Astrocyte (in vitro differentiated cells and primary cell): ENCODE results near the gene USP48. TPM values are rescaled to one million over a fixed set of nuclear protein-coding genes. Genes with fewer than 3 reads are reported as not detected.
A peak's percentile ranks its signal among the peaks of the same experiment; 100 is the strongest.

Experiments
- DNase-seq: peaks from one replicate; pipeline ENCODE4 v3.0.0-alpha.2; 2010; ENCODE audit warnings: low read depth
- FAIRE-seq: peaks from 2 replicates; lab custom pipeline; 2011; peaks lifted over from hg19 to GRCh38; lab: Jason Lieb, UNC
- H2AFZ ChIP-seq: 2 replicates; pipeline ENCODE4 v1.6.0; 2012; ENCODE audit warnings: low read depth, low read length, inconsistent platforms
- H3K27ac ChIP-seq: 2 replicates; pipeline ENCODE4 v1.5.1; 2011; ENCODE audit warnings: low read depth, low read length, inconsistent platforms
- H3K27me3 ChIP-seq: 2 replicates; pipeline ENCODE4 v1.6.0; 2011; ENCODE audit warnings: low read length, inconsistent platforms; ENCODE audit not compliant: insufficient read depth
- H3K36me3 ChIP-seq: 2 replicates; pipeline ENCODE4 v1.5.1; 2011; ENCODE audit warnings: low read length, inconsistent platforms; ENCODE audit not compliant: insufficient read depth
- H3K4me1 ChIP-seq: 2 replicates; pipeline ENCODE4 v1.5.1; 2011; ENCODE audit warnings: low read length, inconsistent platforms; ENCODE audit not compliant: insufficient read depth
- H3K4me2 ChIP-seq: 2 replicates; pipeline ENCODE4 v1.6.0; 2012; ENCODE audit warnings: low read length, inconsistent platforms
- H3K4me3 ChIP-seq: 2 replicates; pipeline ENCODE4 v1.5.1; 2011; ENCODE audit warnings: low read depth, mild to moderate bottlenecking, low read length, inconsistent platforms; ENCODE audit not compliant: insufficient read depth
- H3K79me2 ChIP-seq: 2 replicates; pipeline ENCODE4 v1.6.0; 2012; ENCODE audit warnings: mild to moderate bottlenecking, low read length, inconsistent platforms; ENCODE audit not compliant: insufficient read depth
- H3K9ac ChIP-seq: 2 replicates; pipeline ENCODE4 v1.6.0; 2012; ENCODE audit warnings: mild to moderate bottlenecking, low read length, inconsistent platforms
- H3K9me3 ChIP-seq: 2 replicates; pipeline ENCODE4 v1.5.1; 2012; ENCODE audit warnings: low read depth, mild to moderate bottlenecking, low read length, inconsistent platforms; ENCODE audit not compliant: insufficient read depth
- H4K20me1 ChIP-seq: 2 replicates; pipeline ENCODE4 v1.6.0; 2012; ENCODE audit warnings: low read length, inconsistent platforms; ENCODE audit not compliant: insufficient read depth
- H3K27ac Mint-ChIP-seq: one replicate; pipeline ENCODE4 v1.8.0; 2021; ENCODE audit warnings: mild to moderate bottlenecking, mixed read lengths; ENCODE audit not compliant: unreplicated experiment
- H3K27me3 Mint-ChIP-seq: one replicate; pipeline ENCODE4 v1.8.0; 2021; ENCODE audit warnings: low read depth, mixed read lengths; ENCODE audit not compliant: unreplicated experiment
- H3K36me3 Mint-ChIP-seq: one replicate; pipeline ENCODE4 v1.8.0; 2021; ENCODE audit warnings: low read depth, mixed read lengths; ENCODE audit not compliant: unreplicated experiment
- H3K4me1 Mint-ChIP-seq: one replicate; pipeline ENCODE4 v1.8.0; 2021; ENCODE audit warnings: low read depth, mixed read lengths; ENCODE audit not compliant: unreplicated experiment
- H3K4me3 Mint-ChIP-seq: one replicate; pipeline ENCODE4 v1.8.0; 2021; ENCODE audit warnings: mild to moderate bottlenecking, moderate library complexity, mixed read lengths; ENCODE audit not compliant: unreplicated experiment
- H3K9me3 Mint-ChIP-seq: one replicate; pipeline ENCODE4 v1.8.0; 2021; ENCODE audit warnings: mild to moderate bottlenecking, mixed read lengths; ENCODE audit not compliant: unreplicated experiment
- CTCF ChIP-seq: IDR thresholded peaks from 2 replicates; pipeline ENCODE4 v1.5.1; 2011; ENCODE audit warnings: low read depth, mild to moderate bottlenecking, inconsistent platforms, low read length, moderate library complexity; ENCODE audit not compliant: insufficient read depth
- EZH2 ChIP-seq: IDR thresholded peaks from 2 replicates; pipeline ENCODE4 v1.6.1; 2012; ENCODE audit warnings: mild to moderate bottlenecking, low read length, inconsistent platforms; ENCODE audit not compliant: insufficient read depth
- total RNA-seq: library from RNA; stranded (reverse); gene quantifications from 2 replicates; pipeline ENCODE4 v1.2.1, GENCODE V29; 2021

USP48 gene
- total RNA-seq, 1 donor from 2014 or later: 85.7 TPM

- Histone ChIP-seq H4K20me1 (peaks cover 12% of the 10 kb centered on the region), H3K27ac (no peak overlapping the region), H3K4me3 (no peak overlapping the region), H3K4me1 (no peaks in the 10 kb centered on the region), H2AFZ (no peak overlapping the region), H3K27me3 (no peaks in the 10 kb centered on the region), H3K79me2 (no peaks in the 10 kb centered on the region), H3K9me3 (no peaks in the 10 kb centered on the region), H3K9ac (no peak overlapping the region), H3K4me2 (no peak overlapping the region), H3K36me3 (peaks cover 12% of the 10 kb centered on the region)
- Mint-ChIP-seq H3K27me3 (no peaks in the 10 kb centered on the region), H3K27ac (no peak overlapping the region), H3K4me1 (peaks cover 3% of the 10 kb centered on the region), H3K4me3 (no peak overlapping the region), H3K36me3 (peaks cover 33% of the 10 kb centered on the region), H3K9me3 (no peaks in the 10 kb centered on the region)
- no peak for TF ChIP-seq EZH2
- no peak for TF ChIP-seq CTCF
- no peak for FAIRE-seq
- no peak for DNase-seq
Measured at GRCh38 chr1:21823206-21823979, 40.4 kb upstream of the USP48 start.

GRCh38 chr1:21822349-21822748 is 39.4 kb upstream of the USP48 start:
- Mint-ChIP-seq H3K27ac (no peak overlapping the region), H3K9me3 (no peaks in the 10 kb centered on the region), H3K36me3 (peaks cover 26% of the 10 kb centered on the region), H3K4me1 (peaks cover 7% of the 10 kb centered on the region), H3K27me3 (no peaks in the 10 kb centered on the region), H3K4me3 (no peak overlapping the region)
- Histone ChIP-seq H3K79me2 (no peaks in the 10 kb centered on the region), H3K36me3 (peaks cover 9% of the 10 kb centered on the region), H3K4me3 (no peak overlapping the region), H4K20me1 (peaks cover 12% of the 10 kb centered on the region), H3K4me2 (no peak overlapping the region), H3K27ac (no peak overlapping the region), H3K4me1 (no peaks in the 10 kb centered on the region), H3K9me3 (no peaks in the 10 kb centered on the region), H2AFZ (no peak overlapping the region), H3K9ac (no peak overlapping the region), H3K27me3 (no peaks in the 10 kb centered on the region)
- DNase-seq (no peak), FAIRE-seq (no peak)
- TF ChIP-seq EZH2: no peak

- no peak overlapping the region for H3K4me3 ChIP-seq
- DNase-seq (no peak), FAIRE-seq (no peak)
- Mint-ChIP-seq H3K27ac (no peak overlapping the region), H3K4me3 (peak overlapping the region; percentile 34), H3K9me3 (no peaks in the 10 kb centered on the region), H3K27me3 (no peaks in the 10 kb centered on the region), H3K36me3 (peaks cover 22% of the 10 kb centered on the region), H3K4me1 (peaks cover 15% of the 10 kb centered on the region)
- no peaks in the 10 kb centered on the region for H3K27me3 ChIP-seq
- peaks cover 6% of the 10 kb centered on the region for H3K4me1 ChIP-seq
- no peaks in the 10 kb centered on the region for H3K9me3 ChIP-seq
- no peaks in the 10 kb centered on the region for H3K79me2 ChIP-seq
- TF ChIP-seq CTCF (no peak), EZH2 (no peak)
- no peak overlapping the region for H3K27ac ChIP-seq
- H4K20me1 ChIP-seq: peaks cover 12% of the 10 kb centered on the region
- H3K4me2 ChIP-seq: no peak overlapping the region
- H3K9ac ChIP-seq: no peak overlapping the region
- H3K36me3 ChIP-seq: peaks cover 7% of the 10 kb centered on the region
- no peak overlapping the region for H2AFZ ChIP-seq
Measured at GRCh38 chr1:21821385-21822019, 38.6 kb upstream of the USP48 start.
